Stimulated activated naive CD8-positive, alpha-beta T cell treated with anti-CD3 and anti-CD28 coated beads, Interleukin-15, Interleukin-2, amounts not matched to agents 100 ng/mL and 50 ng/mL, for 24 hours (primary cell): ENCODE measurements around the gene TM9SF4.
"Not testable (repeated sequence)": the region's sequence is repeated elsewhere in the genome, so short reads cannot be mapped to it uniquely, and the experiment has no call there.

ENCODE experiments used
- H3K27ac Mint-ChIP-seq: one replicate; pipeline ENCODE4 v1.8.0; 2021; ENCODE audit warnings: mild to moderate bottlenecking, mixed read lengths
- H3K27me3 Mint-ChIP-seq: one replicate; pipeline ENCODE4 v1.8.0; 2021; ENCODE audit warnings: mixed read lengths
- H3K36me3 Mint-ChIP-seq: one replicate; pipeline ENCODE4 v1.8.0; 2021; ENCODE audit warnings: low read depth, mixed read lengths
- H3K4me1 Mint-ChIP-seq: one replicate; pipeline ENCODE4 v1.8.0; 2021; ENCODE audit warnings: low read depth, mixed read lengths
- H3K4me3 Mint-ChIP-seq: one replicate; pipeline ENCODE4 v1.8.0; 2021; ENCODE audit warnings: mild to moderate bottlenecking, mixed read lengths
- H3K9me3 Mint-ChIP-seq: one replicate; pipeline ENCODE4 v1.8.0; 2021; ENCODE audit warnings: mixed read lengths

The TM9SF4 gene

GRCh38 chr20:32191873-32192272 lies 82.4 kb downstream of the TM9SF4 start:
- no peak overlapping the region for H3K4me3 Mint-ChIP-seq
- H3K27ac Mint-ChIP-seq, result peak overlapping the region; percentile 84
- H3K4me1 Mint-ChIP-seq, result peaks cover 60% of the 10 kb centered on the region
- H3K36me3 Mint-ChIP-seq, result peaks cover 47% of the 10 kb centered on the region
- no peaks in the 10 kb centered on the region for H3K27me3 Mint-ChIP-seq
- H3K9me3 Mint-ChIP-seq, result no peaks in the 10 kb centered on the region

- peak overlapping the region; percentile 67 for H3K27ac Mint-ChIP-seq
- H3K4me1 Mint-ChIP-seq, result peaks cover 64% of the 10 kb centered on the region
- no peaks in the 10 kb centered on the region for H3K9me3 Mint-ChIP-seq
- no peak overlapping the region for H3K4me3 Mint-ChIP-seq
- peaks cover 56% of the 10 kb centered on the region for H3K36me3 Mint-ChIP-seq
- no peaks in the 10 kb centered on the region for H3K27me3 Mint-ChIP-seq
Observed at GRCh38 chr20:32192698-32193097, 83.2 kb downstream of the TM9SF4 start.

- not testable (repeated sequence) for H3K4me3 Mint-ChIP-seq, H3K9me3 Mint-ChIP-seq, H3K27ac Mint-ChIP-seq, H3K27me3 Mint-ChIP-seq
- Mint-ChIP-seq H3K36me3 (peaks cover 61% of the 10 kb centered on the region), H3K4me1 (peaks cover 67% of the 10 kb centered on the region)
Observed at GRCh38 chr20:32193336-32193735, 83.8 kb downstream of the TM9SF4 start.

GRCh38 chr20:32193996-32194395 lies 84.5 kb downstream of the TM9SF4 start:
- H3K9me3 Mint-ChIP-seq, result no peaks in the 10 kb centered on the region

GRCh38 chr20:32195581-32195980 lies 86.1 kb downstream of the TM9SF4 start:
- Mint-ChIP-seq H3K27ac (peak overlapping the region; percentile 75), H3K36me3 (peaks cover 80% of the 10 kb centered on the region)

More at GRCh38 chr20:32193996-32194395, 84.5 kb downstream of the TM9SF4 start:
- Mint-ChIP-seq H3K36me3 (peaks cover 64% of the 10 kb centered on the region), H3K27me3 (no peaks in the 10 kb centered on the region), H3K27ac (peak overlapping the region; percentile 42), H3K4me3 (no peak overlapping the region), H3K4me1 (peaks cover 69% of the 10 kb centered on the region)

GRCh38 chr20:32196613-32197012 lies 87.1 kb downstream of the TM9SF4 start:
- not testable (repeated sequence) for H3K9me3 Mint-ChIP-seq, H3K27ac Mint-ChIP-seq, H3K4me3 Mint-ChIP-seq, H3K27me3 Mint-ChIP-seq
- peaks cover 74% of the 10 kb centered on the region for H3K4me1 Mint-ChIP-seq
- H3K36me3 Mint-ChIP-seq, result peaks cover 90% of the 10 kb centered on the region

More at GRCh38 chr20:32195581-32195980, 86.1 kb downstream of the TM9SF4 start:
- peaks cover 74% of the 10 kb centered on the region for H3K4me1 Mint-ChIP-seq
- no peaks in the 10 kb centered on the region for H3K27me3 Mint-ChIP-seq
- H3K9me3 Mint-ChIP-seq, result no peaks in the 10 kb centered on the region
- no peak overlapping the region for H3K4me3 Mint-ChIP-seq

- not testable (repeated sequence) for H3K27ac Mint-ChIP-seq, H3K4me3 Mint-ChIP-seq, H3K9me3 Mint-ChIP-seq, H3K27me3 Mint-ChIP-seq
- peaks cover 75% of the 10 kb centered on the region for H3K4me1 Mint-ChIP-seq
- peaks cover 94% of the 10 kb centered on the region for H3K36me3 Mint-ChIP-seq
Observed at GRCh38 chr20:32197136-32197535, 87.6 kb downstream of the TM9SF4 start.

- Mint-ChIP-seq H3K27ac (peak overlapping the region; percentile 76), H3K4me1 (peaks cover 81% of the 10 kb centered on the region), H3K36me3 (peaks cover 95% of the 10 kb centered on the region), H3K9me3 (no peaks in the 10 kb centered on the region), H3K4me3 (peak overlapping the region; percentile 37), H3K27me3 (no peaks in the 10 kb centered on the region)
Observed at GRCh38 chr20:32199006-32199405, 89.5 kb downstream of the TM9SF4 start.

GRCh38 chr20:32201296-32201976 lies 91.9 kb downstream of the TM9SF4 start:
- Mint-ChIP-seq H3K4me3 (peak overlapping the region; percentile 100), H3K4me1 (peaks cover 88% of the 10 kb centered on the region), H3K27me3 (no peaks in the 10 kb centered on the region), H3K9me3 (no peaks in the 10 kb centered on the region), H3K36me3 (peaks cover 97% of the 10 kb centered on the region), H3K27ac (peak overlapping the region; percentile 97)

- Mint-ChIP-seq H3K36me3 (peaks cover 97% of the 10 kb centered on the region), H3K4me1 (peaks cover 91% of the 10 kb centered on the region), H3K9me3 (no peaks in the 10 kb centered on the region), H3K27me3 (no peaks in the 10 kb centered on the region), H3K27ac (peak overlapping the region; percentile 97), H3K4me3 (peak overlapping the region; percentile 100)
Observed at GRCh38 chr20:32201977-32202363, 92.5 kb downstream of the TM9SF4 start.

- Mint-ChIP-seq H3K36me3 (peaks cover 85% of the 10 kb centered on the region), H3K4me3 (peak overlapping the region; percentile 100), H3K27ac (peak overlapping the region; percentile 97), H3K9me3 (no peaks in the 10 kb centered on the region), H3K27me3 (no peaks in the 10 kb centered on the region), H3K4me1 (peaks cover 87% of the 10 kb centered on the region)
Observed at GRCh38 chr20:32203356-32204204, 94.1 kb downstream of the TM9SF4 start.

- H3K27me3 Mint-ChIP-seq, result no peaks in the 10 kb centered on the region
- peaks cover 85% of the 10 kb centered on the region for H3K36me3 Mint-ChIP-seq
- peak overlapping the region; percentile 100 for H3K4me3 Mint-ChIP-seq
- peak overlapping the region; percentile 97 for H3K27ac Mint-ChIP-seq
- H3K4me1 Mint-ChIP-seq, result peaks cover 87% of the 10 kb centered on the region
- H3K9me3 Mint-ChIP-seq, result no peaks in the 10 kb centered on the region
Observed at GRCh38 chr20:32204205-32205109, 94.9 kb downstream of the TM9SF4 start.

- Mint-ChIP-seq H3K36me3 (peaks cover 85% of the 10 kb centered on the region), H3K27me3 (no peaks in the 10 kb centered on the region)
Observed at GRCh38 chr20:32205110-32205842, 95.8 kb downstream of the TM9SF4 start.

More at GRCh38 chr20:32205110-32205842, 95.8 kb downstream of the TM9SF4 start:
- H3K9me3 Mint-ChIP-seq, result no peaks in the 10 kb centered on the region
- peak overlapping the region; percentile 100 for H3K4me3 Mint-ChIP-seq
- peaks cover 87% of the 10 kb centered on the region for H3K4me1 Mint-ChIP-seq
- peak overlapping the region; percentile 97 for H3K27ac Mint-ChIP-seq
